TTC549 (cell line): ENCODE results near the gene SNX8.

Experiments
- FAIRE-seq: peaks from 2 replicates; lab custom pipeline; 2012; peaks lifted over from hg19 to GRCh38; lab: Jason Lieb, UNC

SNX8 gene

DNA sequence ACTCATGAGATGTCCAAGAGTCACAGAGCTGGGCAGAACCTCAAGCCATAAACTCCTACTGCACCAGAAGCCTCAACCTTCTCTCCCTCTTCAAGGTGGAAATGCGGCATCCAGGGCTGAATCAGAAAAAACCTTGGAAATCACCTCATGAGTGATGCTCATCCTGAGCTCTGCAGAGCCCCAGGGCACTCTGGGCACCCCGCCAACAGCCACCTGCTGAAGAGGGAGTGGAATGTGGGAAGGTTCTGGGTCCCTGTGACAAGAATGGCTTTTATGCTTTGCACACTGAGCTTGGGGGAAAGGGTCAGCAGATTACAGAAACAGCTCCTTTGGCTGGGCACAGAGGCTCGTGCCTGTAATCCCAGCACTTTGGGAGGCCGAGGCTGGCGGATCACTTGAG, 53.4 kb downstream of the SNX8 start:
- no peak for FAIRE-seq

DNA sequence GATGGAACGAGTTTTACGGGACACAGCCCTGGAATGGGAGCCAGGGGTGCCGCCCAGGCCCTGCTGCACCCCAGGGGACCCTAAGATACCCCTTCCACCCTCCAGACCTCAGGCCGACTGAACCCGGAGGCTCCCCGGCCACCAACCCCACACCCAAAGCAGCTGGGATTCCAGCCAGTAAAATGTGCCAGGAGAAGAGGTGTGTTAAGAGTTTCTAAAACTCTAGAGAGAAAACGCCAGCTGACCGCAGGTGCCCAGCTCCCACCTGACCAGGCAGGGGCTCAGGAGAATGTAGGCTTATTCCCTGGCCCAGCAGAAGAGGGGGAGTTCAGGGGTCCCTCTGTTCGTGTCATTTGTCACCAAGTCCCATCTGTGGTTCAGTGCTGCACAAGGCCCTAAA, 54.8 kb downstream of the SNX8 start:
- no peak for FAIRE-seq

DNA sequence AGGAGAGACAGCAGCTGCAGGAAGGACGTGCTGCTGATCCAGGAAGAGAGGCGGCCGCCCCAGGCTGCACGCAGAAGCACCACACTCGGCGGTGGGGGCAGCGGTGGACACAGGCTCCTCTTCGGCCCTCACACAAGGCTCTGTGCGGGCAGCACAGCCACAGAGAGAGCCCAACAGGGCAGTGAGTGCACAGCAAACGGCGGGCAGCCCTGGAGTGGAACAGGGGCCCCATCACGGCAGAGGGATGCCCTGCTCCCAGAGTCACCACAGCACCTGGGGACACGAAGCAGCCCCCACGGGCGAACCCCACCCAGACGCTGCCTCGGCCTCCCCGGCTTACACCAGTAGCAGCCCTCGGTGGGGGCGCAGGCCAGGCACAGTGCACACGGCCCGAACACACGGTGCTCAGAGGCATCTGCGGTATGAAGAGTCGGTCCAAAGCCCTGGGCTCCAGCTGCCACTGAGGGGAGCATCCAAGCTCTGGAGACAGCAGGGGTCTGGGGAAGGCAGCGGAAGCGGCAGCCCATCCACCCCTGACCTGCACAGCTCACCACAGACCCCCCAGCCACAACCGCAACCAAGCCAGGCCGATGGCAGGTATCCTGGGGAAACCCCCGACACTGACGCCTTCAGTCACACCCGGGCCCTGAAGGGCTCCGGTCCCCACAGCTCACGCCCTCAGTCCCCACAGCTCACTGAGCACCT, 55.4 kb downstream of the SNX8 start:
- no peak for FAIRE-seq

DNA sequence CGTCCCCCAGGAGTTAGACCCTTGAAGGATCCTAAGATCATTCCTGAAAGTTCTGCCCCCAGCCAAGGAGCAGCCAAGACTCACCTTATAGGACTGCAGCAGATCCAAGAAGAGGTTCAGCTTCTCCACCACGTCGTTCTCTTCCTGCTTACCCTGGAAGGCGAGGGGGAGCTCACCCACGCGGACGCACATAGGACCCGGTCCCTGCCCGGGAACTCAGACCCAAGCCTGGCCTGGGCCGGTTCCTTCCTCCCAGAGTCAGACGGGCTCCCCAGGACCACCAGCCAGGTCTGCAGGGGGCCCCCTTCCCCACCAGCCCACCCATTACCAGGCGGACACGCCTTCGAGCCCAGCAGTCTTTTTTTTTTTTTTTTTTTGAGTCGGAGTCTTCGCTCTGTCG, 56.6 kb downstream of the SNX8 start:
- no peak for FAIRE-seq

DNA sequence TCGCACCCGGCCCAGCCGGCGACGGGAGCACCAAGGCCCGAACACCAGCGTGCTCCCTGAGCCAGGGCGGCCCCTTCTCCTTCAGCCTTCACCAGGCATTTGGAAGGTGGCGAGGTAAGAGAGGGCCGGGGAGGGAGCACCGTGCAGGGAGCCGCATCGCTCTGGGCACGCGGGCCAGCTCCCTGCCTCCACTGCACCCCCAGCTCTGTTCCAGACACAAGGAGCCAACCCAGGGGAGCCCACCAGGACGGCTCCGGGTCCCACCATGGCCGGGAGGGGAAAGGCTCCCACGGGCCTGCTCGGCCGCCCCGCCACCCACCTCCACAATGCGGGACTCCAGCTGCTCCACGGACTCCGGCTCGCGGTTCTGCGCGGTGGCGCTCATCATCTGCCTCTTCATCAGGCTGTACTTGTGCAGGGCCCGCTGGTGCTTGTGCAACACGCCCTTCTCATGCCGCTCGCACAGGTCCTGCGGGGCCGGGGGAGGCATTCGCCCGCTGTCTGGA, 57.1 kb downstream of the SNX8 start:
- FAIRE-seq, result no peak

DNA sequence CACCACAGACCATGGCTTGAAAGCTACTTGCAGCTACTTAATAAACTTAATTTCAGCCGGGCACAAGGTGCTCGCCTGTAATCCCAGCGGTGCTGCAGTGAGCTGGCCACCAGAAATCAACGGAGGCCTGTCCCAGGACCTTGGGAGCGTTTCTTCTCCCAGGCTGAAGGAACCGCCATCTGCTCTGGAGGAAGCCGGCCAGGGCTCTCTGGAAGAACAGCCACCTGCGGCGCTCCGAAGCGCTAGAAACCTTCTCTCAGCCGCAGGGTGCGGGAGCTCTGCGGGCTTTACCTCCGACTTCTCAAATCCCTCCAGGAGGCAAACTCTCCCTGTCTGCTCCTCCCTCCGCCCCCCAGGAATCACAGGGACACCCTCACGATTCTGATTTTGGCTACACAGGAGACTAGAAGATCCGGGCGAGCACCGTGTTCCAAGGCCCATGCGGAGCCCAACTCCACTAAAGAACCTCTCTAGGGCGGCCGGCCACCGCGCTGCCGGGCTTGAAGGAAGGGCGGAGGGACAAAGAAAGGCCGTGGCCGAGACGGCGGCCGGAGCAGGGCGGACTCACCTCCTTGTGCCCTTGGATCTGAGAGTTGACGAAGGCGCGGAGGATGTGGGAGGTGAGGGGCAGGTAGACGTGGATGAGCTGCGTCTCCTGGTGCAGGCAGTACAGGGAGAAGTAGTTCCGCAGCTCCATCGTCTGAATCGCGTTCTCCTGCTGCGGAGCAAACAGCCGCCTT, 57.8 kb downstream of the SNX8 start:
- no peak for FAIRE-seq

DNA sequence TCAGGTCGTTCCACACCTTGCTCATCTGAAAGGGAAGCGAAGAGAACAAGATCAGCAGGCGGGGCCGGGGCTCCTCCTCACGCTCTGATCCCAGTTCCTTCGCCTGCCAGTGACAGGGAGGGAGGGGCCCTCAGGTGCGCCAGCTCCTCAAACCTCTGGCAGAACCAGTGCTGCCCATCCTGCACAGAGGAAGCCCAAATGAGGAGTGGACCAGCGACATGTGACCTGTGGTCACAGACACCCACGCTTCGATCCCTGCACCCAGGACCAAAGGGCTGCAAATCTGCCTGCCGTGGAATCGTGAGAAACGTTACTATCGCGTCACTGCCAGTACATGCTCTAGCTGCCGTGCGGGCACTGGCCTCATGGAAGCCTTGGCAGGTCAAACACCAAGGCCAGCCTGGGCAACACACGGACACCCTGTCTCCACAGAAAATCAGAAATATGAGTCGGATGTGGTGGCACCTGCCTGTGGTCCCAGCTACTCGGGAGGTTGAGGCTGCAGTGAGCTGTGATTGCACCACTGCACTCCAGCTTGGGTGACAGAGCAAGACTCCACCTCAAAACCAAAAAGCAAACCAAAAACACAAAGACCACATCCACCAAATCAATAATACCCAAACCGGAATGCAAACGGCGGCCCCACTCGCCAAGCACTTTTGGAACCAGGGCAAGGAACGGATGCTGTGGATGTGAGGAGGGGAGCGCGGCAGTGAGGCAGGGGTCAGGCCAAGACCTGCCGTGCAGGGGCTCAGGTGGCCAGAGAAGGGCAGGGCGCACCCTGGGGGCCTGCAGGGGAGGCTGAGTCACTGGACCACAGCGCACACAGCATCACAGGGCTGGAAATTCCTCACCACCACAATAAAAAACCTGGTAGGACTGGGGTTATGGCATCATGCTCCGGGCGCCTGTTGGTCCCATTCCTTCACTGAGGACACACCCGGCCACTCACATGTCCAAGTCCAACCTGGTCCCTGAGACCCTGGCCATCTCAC, 58.8 kb downstream of the SNX8 start:
- FAIRE-seq, result no peak

DNA sequence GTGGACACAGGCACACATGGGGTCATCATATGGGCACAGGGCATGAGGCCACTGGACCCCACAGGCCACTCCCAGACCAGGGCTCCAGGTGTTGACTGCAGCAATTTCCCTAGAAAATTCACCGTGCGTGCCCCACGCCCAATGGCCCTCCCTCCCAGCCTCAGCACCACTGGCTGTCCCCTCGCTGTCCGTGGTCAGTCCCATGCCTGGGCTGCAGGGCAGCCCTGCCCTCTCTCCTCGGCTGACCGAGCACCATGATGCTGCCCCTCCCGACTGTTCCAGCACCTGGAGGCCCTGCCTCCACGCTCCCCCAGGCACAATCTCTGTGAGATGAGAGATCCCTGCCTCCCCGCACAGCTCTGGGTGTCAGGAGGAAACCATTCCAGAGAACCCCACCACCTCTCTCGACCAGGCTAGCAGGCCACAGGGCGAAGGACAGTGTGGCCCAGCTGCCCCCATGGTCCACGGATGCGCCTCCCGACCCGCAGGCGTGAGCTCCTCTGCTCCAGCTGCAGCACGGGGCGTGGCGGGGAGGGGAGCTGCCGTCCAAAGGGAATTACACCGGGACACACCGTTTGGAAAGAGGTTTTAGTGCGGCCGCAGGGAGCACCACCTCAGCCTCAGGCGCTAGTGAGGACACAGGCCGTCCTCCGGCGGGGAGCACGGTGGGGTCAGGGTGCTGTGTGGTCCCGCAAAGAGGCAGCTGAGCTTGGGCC, 59.7 kb downstream of the SNX8 start:
- no peak for FAIRE-seq

DNA sequence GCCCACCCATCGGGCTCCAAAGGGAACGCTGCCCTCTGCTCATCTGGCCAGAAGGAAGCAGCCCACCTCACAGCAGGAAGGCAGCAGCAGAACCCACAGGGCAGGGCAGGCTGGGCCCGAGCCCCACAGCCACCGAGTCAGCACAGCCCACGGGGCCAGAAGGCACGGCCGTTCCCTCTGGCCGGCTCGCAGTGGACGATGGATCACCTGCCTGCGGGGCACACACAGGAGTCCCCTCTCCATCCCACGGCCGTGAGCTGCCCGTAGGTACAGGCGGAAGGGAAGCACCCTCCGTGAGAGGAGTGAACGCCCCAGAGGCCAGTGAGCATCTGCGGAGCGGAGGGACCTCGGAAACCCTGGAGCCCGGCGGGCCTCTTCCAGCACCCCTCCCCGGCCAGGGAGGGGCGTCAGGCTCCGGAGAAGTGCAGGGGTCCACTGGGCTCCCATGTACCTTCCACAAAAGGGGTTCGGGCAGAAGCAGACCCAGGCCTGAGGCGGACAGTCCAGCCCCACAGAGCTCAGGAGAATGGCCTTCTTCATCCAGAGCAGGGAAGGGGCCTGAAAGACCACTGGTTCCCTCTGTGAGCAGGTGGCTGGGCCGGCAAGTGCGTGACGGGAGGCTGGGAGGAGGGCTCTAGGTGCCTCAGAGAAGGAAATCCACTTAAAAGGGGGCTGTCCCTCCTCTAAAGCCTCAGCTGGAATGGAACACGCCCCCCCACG, 60.6 kb downstream of the SNX8 start:
- no peak for FAIRE-seq

DNA sequence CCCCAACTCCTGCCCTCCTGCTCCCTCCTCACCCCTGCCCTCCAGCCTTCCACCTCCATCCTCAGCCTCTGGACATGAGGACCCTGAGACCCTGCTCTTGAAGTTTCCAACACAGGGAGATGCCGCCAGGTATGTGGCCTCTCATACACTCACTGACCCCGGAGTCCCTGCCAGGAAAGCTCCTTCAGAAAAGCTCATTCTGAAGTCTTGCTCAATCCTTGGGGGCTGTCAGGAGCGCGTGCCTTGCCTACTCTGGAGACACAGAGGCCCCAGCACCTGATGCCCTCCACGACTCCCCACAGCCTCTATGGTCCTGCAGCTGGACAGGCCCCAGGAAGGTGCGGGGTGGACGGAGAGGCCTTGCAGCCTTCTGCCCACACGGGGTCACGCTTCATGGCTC, 61.2 kb downstream of the SNX8 start:
- FAIRE-seq, result no peak

DNA sequence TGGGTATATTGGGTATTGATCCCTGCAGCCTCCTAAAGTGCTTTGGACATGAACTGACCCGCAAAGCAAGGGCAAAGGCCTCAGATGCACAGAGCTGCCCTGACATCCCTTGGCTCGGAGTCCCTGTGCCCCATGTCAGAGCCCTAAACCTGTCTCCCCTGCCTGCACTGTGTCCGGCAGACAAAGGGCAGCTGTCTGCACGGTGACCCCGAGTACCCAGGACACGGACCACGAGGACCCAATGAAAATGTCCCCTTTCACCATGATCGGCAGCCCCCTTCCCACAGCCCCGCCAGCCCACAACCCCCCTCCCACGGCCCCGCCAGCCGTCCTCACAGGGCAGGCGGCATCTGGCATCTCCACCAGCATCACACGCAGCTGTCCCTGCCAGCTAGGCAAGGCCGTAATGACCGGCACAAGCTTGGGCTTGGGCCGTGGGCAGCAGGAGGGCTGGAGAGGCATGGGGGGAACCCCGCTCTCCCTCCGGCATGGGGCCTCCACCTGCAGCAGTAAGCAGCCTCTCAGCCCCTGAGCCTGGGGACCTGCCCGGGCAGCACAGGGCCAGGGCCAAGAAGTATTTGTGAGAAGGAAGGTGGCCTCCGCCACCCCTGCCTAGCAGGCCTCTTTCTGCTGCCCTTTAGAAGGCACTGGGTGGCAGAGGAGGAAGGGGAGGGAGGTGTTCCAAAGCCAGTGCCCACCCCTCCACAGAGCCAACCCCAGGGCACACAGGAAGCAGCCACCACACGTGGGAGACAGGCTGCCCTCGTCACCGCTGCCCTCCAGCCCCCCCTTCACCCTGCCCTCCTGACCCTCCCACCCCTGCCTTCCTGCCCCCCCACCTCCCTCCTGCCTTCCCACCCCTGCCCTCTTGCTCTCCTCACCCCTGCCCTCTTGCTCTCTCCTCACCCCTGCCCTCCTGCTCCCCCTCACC, 62.1 kb downstream of the SNX8 start:
- no peak for FAIRE-seq

DNA sequence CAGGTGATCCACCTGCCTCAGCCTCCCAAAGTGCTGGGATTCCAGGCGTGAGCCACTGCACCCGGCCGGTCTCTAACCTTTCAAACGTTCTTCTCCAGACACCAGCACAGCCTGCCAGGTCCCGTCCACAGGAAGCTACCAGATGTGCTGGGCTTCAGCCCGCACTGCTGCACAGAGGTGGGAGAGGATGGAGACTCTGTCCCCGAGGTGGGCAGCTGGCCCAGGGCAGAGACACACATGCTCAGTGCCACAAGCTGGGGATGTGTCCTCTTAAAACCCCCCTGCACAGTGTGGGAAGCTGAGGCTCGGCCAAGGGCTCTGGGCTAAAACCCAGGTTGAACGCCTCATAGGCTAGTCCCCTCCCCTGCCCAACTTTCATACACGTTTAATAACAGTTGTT, 62.9 kb downstream of the SNX8 start:
- no peak for FAIRE-seq

DNA sequence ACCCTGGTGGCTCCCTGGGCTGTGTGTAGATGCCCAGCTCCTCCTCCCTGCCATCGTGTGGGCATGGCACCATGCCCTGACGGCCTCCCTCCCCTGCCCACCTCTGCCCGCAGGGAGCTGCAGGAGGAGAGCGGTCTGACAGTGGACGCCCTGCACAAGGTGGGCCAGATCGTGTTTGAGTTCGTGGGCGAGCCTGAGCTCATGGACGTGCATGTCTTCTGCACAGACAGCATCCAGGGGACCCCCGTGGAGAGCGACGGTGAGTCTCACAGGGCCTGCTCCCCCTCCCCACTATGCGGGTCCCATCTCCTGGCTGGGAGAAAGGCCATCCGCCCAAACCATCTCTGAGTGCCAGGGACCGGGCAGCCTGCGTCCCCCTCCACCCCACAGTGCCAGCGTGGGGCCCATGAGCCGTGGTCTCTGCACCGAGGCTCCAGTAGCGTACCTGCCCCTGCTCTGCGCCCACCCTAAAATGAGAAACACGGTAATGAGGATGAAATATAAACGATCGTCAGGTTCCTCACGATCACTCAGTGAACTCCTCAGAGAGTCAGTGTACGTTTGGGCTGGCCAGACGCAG, 64.4 kb downstream of the SNX8 start:
- no peak for FAIRE-seq

DNA sequence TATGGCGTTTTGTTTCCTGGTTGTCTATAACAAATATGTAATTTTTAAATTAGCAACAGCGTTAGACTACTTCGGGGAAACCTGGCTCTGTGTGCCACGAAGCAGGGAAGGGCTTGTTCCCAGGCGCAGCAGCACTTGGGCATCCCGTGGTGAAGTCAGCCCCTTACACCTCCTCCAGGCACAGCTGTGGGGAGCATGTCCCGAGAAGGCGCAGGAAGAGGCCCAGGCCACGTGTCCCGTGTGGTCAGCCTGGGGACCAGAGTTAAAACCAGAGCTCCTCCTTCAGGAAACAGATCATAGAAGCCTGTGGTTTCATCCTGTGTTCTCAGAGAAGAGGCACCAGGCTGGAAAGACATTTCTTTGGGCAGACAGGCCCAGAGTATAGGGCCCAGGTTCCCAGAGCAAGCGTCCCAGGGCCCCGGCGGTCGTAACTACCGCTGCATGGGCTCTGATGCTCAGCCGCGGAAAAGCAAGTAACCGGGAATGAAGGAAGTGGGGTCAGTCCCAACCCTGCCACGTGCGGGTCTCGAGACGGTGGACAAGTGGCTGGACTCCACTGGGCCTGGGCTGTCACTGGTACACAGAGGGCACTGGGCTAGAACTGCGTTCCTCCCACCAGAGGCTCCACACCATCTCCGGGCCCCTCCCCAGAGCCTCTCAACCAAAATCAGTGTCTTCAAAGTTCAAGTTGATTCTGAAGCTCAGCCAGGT, 65.1 kb downstream of the SNX8 start:
- no peak for FAIRE-seq

DNA sequence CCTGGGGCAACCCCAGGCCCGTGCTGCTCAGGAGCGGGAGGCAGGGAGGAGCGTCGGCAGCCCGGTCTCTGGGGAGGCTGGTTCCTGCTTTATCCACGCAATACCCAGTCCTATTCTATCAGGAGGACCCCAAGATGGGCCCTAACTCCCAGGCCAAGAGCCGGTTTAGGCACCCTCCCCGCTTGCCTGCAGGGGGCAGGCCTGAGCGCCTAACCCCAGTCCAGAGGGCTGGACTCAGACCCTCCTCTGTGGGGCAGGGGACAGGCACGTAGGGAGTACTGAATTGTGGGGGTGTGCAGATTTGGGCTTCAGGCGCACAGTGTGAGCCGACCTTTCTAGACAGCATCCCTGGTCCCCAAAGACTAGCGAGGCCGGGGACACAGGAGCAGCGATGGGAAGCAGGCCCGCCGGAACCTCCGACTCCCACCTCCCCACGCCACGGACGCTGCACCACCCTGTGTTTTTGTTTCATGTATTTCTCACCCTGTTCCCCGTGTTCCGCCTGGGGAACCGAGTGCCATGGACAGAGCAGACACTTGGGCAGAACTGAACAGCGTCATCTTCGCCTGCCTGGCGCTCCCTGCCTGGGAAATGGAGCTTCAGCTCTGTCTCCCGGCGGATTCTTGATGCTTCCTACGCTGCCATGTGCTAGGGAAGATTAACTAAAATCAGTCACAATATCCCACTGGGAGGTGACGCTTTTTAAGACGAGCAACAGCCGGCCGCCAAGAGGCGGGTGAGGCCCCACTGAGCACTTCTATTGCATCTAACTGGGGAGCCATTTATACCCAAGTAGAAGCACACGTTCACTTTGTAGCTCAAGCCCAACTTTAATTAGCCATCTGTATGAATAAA, 66.9 kb downstream of the SNX8 start:
- FAIRE-seq, result no peak

DNA sequence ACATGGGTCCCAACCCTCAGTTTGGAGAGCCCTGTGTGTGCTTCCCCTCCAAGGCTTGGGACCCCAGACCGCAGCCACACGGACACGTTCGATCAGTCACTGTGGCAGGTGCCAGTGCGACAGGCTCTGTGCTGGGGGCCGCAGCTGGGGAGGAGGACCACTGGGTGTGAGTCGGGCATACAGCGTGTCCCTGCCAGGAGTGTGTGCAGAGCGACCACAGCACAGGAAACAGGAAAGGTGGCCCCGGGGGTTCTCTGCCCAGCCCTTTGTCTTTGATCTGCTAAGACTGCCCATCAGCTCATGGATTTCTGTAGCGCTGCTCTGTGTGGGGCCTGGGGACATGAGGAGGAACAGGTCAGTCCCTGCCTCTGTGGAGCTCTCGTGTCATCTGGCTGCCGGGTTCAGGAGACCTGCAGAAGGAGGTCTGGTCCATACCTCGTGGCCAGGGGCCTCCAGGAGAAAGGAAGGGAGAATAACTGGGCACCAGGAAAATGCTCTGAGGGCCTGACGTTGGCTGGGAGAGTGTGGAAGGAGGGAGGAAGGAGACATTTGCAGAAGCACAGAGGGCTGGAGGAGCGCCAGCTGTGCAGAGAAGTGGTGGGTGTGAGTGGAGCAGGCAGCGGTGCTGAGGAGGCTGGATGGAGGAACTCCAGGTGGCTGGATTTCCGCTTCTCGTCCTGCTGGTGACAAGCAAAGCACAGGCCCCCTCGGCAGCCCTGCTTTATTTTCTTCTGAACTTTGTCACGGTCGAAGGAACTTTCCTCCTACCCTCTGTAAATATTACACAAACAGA, 68.2 kb downstream of the SNX8 start:
- no peak for FAIRE-seq

DNA sequence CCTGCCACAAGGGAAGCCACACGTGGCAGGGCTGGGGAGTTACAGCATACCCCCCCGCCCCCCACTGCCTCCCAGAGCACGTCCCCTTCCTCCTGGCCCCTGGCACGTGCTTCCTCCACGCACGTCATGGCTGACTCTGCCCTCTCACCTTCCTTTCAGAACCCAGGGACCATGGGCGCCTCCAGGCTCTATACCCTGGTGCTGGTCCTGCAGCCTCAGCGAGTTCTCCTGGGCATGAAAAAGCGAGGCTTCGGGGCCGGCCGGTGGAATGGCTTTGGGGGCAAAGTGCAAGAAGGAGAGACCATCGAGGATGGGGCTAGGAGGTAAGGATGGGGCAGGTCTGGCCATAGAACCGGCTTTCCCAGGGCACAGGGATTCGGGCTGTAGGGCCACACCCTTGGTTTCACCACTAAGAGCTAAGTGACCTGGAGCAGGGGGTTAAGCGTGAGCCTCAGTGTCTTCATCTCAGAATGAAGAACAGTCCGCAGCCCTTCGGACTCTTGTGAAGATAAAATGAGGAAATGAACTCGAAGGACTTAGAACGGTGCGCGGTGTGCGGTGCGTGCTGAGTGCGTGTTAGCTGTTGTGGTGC, 69.7 kb downstream of the SNX8 start:
- no peak for FAIRE-seq
